ENCODE results near the gene FBXL2. TPM values are rescaled to one million over a fixed set of nuclear protein-coding genes. Genes with fewer than 3 reads are reported as not detected.

The FBXL2 gene
- total and polyA plus RNA-seq, 2 of the 8 experiments (the other 6 are each of a cell fraction or from before 2014, with no cell fraction given) = 3.1 to 5.4 TPM

DNA sequence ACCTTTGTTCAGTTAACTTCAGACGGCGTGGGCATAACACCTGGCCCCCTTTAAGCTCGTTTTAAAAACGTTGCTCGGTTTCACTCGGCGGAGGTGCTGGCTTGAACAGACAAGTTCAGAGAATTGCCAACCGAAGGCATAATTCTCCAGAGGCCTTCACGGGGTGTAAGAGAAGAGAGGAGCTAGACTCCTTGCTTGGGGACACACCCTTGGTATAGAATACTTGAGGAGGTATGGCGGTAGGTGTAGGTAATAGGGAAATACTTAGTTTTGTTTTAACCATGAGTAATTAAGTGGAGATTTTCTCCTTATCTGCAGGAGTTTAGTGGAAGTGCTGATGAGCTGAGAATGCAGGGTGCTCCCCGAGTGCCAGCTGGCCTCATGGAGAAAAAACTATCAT is 921 bp downstream of the FBXL2 start:
- Histone ChIP-seq H3K27me3 (replicated peaks in 1 of 4; ENCODE audit: control insufficient read depth in 3 of 4, extremely low read depth in 1 of 4, insufficient read depth in 3 of 4, low read length in 3 of 4) (no peaks in the 10 kb centered on the region), H2AK5ac (ENCODE audit: low read depth, low read length) (no peak overlapping the region), H2BK5ac (ENCODE audit: low read depth, low read length) (no peak overlapping the region), H3K9ac (replicated peaks in 1 of 4; ENCODE audit: extremely low read depth in 1 of 4, low read depth in 3 of 4, low read length in 3 of 4) (no peak overlapping the region; a peak in 1 of 7 replicates), H2BK20ac (ENCODE audit: low read length) (no peak overlapping the region), H3K23me2 (ENCODE audit: low read depth, low read length) (peaks cover 4% of the 10 kb centered on the region; the same call in 1 of the 2 replicates), H3K27ac (ENCODE audit: low read depth, low read length) (no peak overlapping the region), H4K91ac (replicated peaks; ENCODE audit: insufficient read length, low read length) (no peak overlapping the region), H4K8ac (ENCODE audit: extremely low read depth, insufficient read depth, low read length) (no peak overlapping the region), H3K9me3 (ENCODE audit: insufficient read depth in 2 of 2, low read depth in 1 of 2, low read length in 1 of 2) (no peaks in the 10 kb centered on the region), H2BK12ac (ENCODE audit: low read depth, low read length) (no peak overlapping the region), H3K23ac (ENCODE audit: insufficient read length) (no peak overlapping the region), H3K18ac (ENCODE audit: extremely low read depth, low read length) (no peak overlapping the region), H3K79me1 (ENCODE audit: low read depth, low read length) (no peaks in the 10 kb centered on the region), H3K4me1 (replicated peaks in 1 of 4; ENCODE audit: control insufficient read depth in 3 of 4, insufficient read depth in 4 of 4, low read length in 3 of 4) (peaks cover 0 to 6% (median 0%) of the 10 kb centered on the region in 4 experiments; a peak in 3 of 7 replicates), H3K4me3 (ENCODE audit: extremely low read depth in 1 of 4, insufficient read depth in 2 of 4, low read depth in 3 of 4, low read length in 4 of 4) (peak overlapping the region; percentile 2 to 88 (median 45); a peak in 3 of 8 replicates), H3K14ac (ENCODE audit: insufficient read length) (no peak overlapping the region), H2BK15ac (ENCODE audit: low read length) (no peak overlapping the region), H2AFZ (ENCODE audit: low read length) (peak overlapping the region; percentile 34; the same call in 1 of the 2 replicates), H2BK120ac (replicated peaks; ENCODE audit: low read depth, low read length) (no peak overlapping the region), H3K79me2 (ENCODE audit: control insufficient read depth in 1 of 2, insufficient read depth in 2 of 2, low read length in 2 of 2) (no peaks in the 10 kb centered on the region), H3K36me3 (ENCODE audit: control insufficient read depth in 2 of 4, insufficient read depth in 4 of 4, low read length in 3 of 4) (no peaks in the 10 kb centered on the region), H3K4me2 (ENCODE audit: insufficient read depth in 1 of 2, low read depth in 2 of 2, low read length in 2 of 2) (peak overlapping the region; percentile 68 to 89), H3K4ac (replicated peaks; ENCODE audit: insufficient read length, low read depth, low read length) (no peak overlapping the region), H4K20me1 (replicated peaks in 1 of 2; ENCODE audit: control insufficient read depth in 1 of 2, insufficient read depth in 2 of 2, low read length in 2 of 2) (peaks cover 0 to 1% of the 10 kb centered on the region in 2 experiments), H3K56ac (replicated peaks; ENCODE audit: insufficient read length, low read depth, low read length) (no peak overlapping the region), H4K5ac (ENCODE audit: insufficient read length, low read depth, low read length) (no peak overlapping the region)
- TF ChIP-seq JUN (IDR thresholded peaks at IDR 0.05; ENCODE audit: low read depth, low read length) (no peak), HDAC6 (IDR thresholded peaks at IDR 0.05; ENCODE audit: low read depth, low read length) (no peak), RBBP5 (IDR thresholded peaks at IDR 0.05; ENCODE audit: borderline replicate concordance, low read depth, low read length) (no peak), SP1 (IDR thresholded peaks at IDR 0.05; ENCODE audit: low read depth, low read length) (no peak)
- CTCF ChIA-PET (ENCODE audit: partially characterized antibody) = interaction anchor here (0.5 to 0.9 kb wide), 3 partner anchors 20 to 134 kb away, joined by 3 to 4 read pairs (median 3); no protein-coding TSS in a partner anchor
- POLR2A ChIA-PET (ENCODE audit: partially characterized antibody) = interaction anchor here (0.7 to 1.4 kb wide), 2 partner anchors 9 to 169 kb away, joined by 4 to 5 read pairs; no protein-coding TSS in a partner anchor
- 51% methylated on average over 11 of the region's 11 CpGs; no CpG with 5 or more reads in 1 of the 2 experiments for WGBS, 2 experiments (ENCODE audit: extremely low coverage in 1 of 2, insufficient coverage in 1 of 2, insufficient read length in 1 of 2, insufficient replicate concordance in 2 of 2, low coverage in 1 of 2, low lambda C conversion rate in 2 of 2, missing lambda C conversion rate in 1 of 2)
- FAIRE-seq (no peak), DNase-seq (ENCODE audit: low read depth in 1 of 2, low spot score in 2 of 2) (no peak)

Data from H1 (cell line).